GM19099 (cell line): ENCODE data around the gene HAGHL.

Experiments
- POLR2A ChIP-seq: IDR thresholded peaks from 3 replicates; pipeline ENCODE4 v1.6.1; 2011; ENCODE audit warnings: low read depth; ENCODE audit not compliant: insufficient read length; ENCODE audit errors: extremely low read depth

HAGHL gene

GRCh38 chr16:684071-684794, 42.7 kb upstream of the HAGHL start, which contains the start of gene JMJD8:
JMJD8 (minus strand) TSS chr16:684334; CDS start chr16:684319, 15 bp downstream.
- TF ChIP-seq POLR2A = peak; percentile 96

GRCh38 chr16:684961-685696, 41.8 kb upstream of the HAGHL start:
- TF ChIP-seq POLR2A = no peak

GRCh38 chr16:685967-686366, 40.9 kb upstream of the HAGHL start:
- TF ChIP-seq POLR2A = no peak

- no peak for TF ChIP-seq POLR2A
Measured at GRCh38 chr16:686459-687260, 40.2 kb upstream of the HAGHL start.

GRCh38 chr16:687499-687898, 39.4 kb upstream of the HAGHL start:
- TF ChIP-seq POLR2A = no peak

GRCh38 chr16:689175-689897, 37.6 kb upstream of the HAGHL start:
- TF ChIP-seq POLR2A = no peak

- no peak for TF ChIP-seq POLR2A
Measured at GRCh38 chr16:692356-693108, 34.4 kb upstream of the HAGHL start.

GRCh38 chr16:693364-693763, 33.5 kb upstream of the HAGHL start:
- TF ChIP-seq POLR2A = no peak

- TF ChIP-seq POLR2A = no peak
Measured at GRCh38 chr16:693766-694165, 33.1 kb upstream of the HAGHL start.

- no peak for TF ChIP-seq POLR2A
Measured at GRCh38 chr16:694187-694862, 32.6 kb upstream of the HAGHL start.

GRCh38 chr16:694863-695354, 32.0 kb upstream of the HAGHL start:
- TF ChIP-seq POLR2A = no peak

GRCh38 chr16:695355-696089, 31.4 kb upstream of the HAGHL start:
- TF ChIP-seq POLR2A = peak; percentile 56

GRCh38 chr16:698911-699671, 27.8 kb upstream of the HAGHL start:
- TF ChIP-seq POLR2A = no peak
